IMR-90 (cell line): ENCODE data around the gene GTF3C1. TPM values are rescaled to one million over a fixed set of nuclear protein-coding genes. Genes with fewer than 3 reads are reported as not detected.

ENCODE experiments used
- ATAC-seq: fragments of 200-7000 bp; cut with Tn5 transposase; 2 replicates; pipeline ENCODE4 v1.9.1; 2020; ENCODE audit warnings: low read depth, mild to moderate bottlenecking, moderate library complexity
- BruUV-seq: library from RNA; stranded (reverse); fragments of 400-500 nt; replicated peaks from 2 replicates; lab custom pipeline; 2021; lab: Mats Ljungman, UMichigan
- CTCF ChIA-PET: fragments of 300-600 bp; formaldehyde crosslinking; extraction: SDS; loops from one replicate; lab custom pipeline; 2021; ENCODE audit warnings: antibody characterized with exemption; lab: Yijun Ruan, JAX
- POLR2A ChIA-PET: fragments of 300-600 bp; sonication (Branson Sonifier 250); formaldehyde crosslinking; loops from one replicate; lab custom pipeline; 2022; ENCODE audit warnings: antibody characterized with exemption; ENCODE audit not compliant: unreplicated experiment; lab: Charles Lee
- DNase-seq: peaks from one replicate; pipeline ENCODE4 v3.0.0; 2013
- H2AFZ ChIP-seq: replicated peaks from 2 replicates; pipeline ENCODE3; 2013; ENCODE audit warnings: low read length, mild to moderate bottlenecking; ENCODE audit not compliant: poor library complexity
- H2AK5ac ChIP-seq: 2 replicates; pipeline ENCODE4 v1.6.1; 2013; ENCODE audit warnings: low read depth, low read length, inconsistent platforms
- H2AK9ac ChIP-seq: replicated peaks from 2 replicates; pipeline ENCODE3; 2013; ENCODE audit warnings: mild to moderate bottlenecking, low read depth, low read length, moderate library complexity; ENCODE audit not compliant: poor library complexity
- H2BK120ac ChIP-seq: 2 replicates; pipeline ENCODE4 v1.6.1; 2013; ENCODE audit warnings: low read depth, low read length, inconsistent platforms
- H2BK15ac ChIP-seq: 3 replicates; pipeline ENCODE4 v1.6.1; 2013; ENCODE audit warnings: low read depth, low read length, inconsistent platforms
- H2BK20ac ChIP-seq: 2 replicates; pipeline ENCODE4 v1.6.1; 2013; ENCODE audit warnings: low read depth, mild to moderate bottlenecking, inconsistent platforms, low read length, moderate library complexity
- H2BK5ac ChIP-seq: 2 replicates; pipeline ENCODE4 v1.6.1; 2013; ENCODE audit warnings: mild to moderate bottlenecking, low read depth, low read length, inconsistent platforms; ENCODE audit not compliant: poor library complexity, severe bottlenecking
- H3K14ac ChIP-seq: replicated peaks from 2 replicates; pipeline ENCODE4 v1.6.1; 2013; ENCODE audit warnings: low read depth, low read length, inconsistent platforms
- H3K18ac ChIP-seq: 2 replicates; pipeline ENCODE4 v1.6.1; 2013; ENCODE audit warnings: low read depth, low read length, control low read depth
- H3K23ac ChIP-seq: 2 replicates; pipeline ENCODE4 v1.6.1; 2013; ENCODE audit warnings: low read depth, low read length, inconsistent platforms
- H3K27ac ChIP-seq: 2 replicates; pipeline ENCODE4 v1.5.1; 2013; ENCODE audit warnings: mild to moderate bottlenecking, control low read depth, low read length; ENCODE audit not compliant: insufficient read depth
- H3K27me3 ChIP-seq: 2 replicates; pipeline ENCODE4 v1.6.1; 2013; ENCODE audit warnings: low read length; ENCODE audit not compliant: control insufficient read depth, insufficient read depth
- H3K36me3 ChIP-seq: 2 replicates; pipeline ENCODE4 v1.6.1; 2013; ENCODE audit warnings: low read length, mixed read lengths; ENCODE audit not compliant: control insufficient read depth, insufficient read depth
- H3K4ac ChIP-seq: 2 replicates; pipeline ENCODE4 v1.6.1; 2013; ENCODE audit warnings: low read depth, low read length, inconsistent platforms
- H3K4me1 ChIP-seq: 2 replicates; pipeline ENCODE4 v1.6.1; 2013; ENCODE audit warnings: low read length, mixed read lengths; ENCODE audit not compliant: control insufficient read depth, insufficient read depth
- H3K4me2 ChIP-seq: 2 replicates; pipeline ENCODE4 v1.6.1; 2013; ENCODE audit warnings: low read depth, mild to moderate bottlenecking, control low read depth, low read length, moderate library complexity
- H3K4me3 ChIP-seq: 2 replicates; pipeline ENCODE4 v1.5.1; 2013; ENCODE audit warnings: low read depth, mild to moderate bottlenecking, control low read depth, low read length, moderate library complexity; ENCODE audit not compliant: insufficient read depth
- H3K56ac ChIP-seq: 2 replicates; pipeline ENCODE4 v1.6.1; 2013; ENCODE audit warnings: low read length, inconsistent platforms; ENCODE audit not compliant: insufficient read depth; ENCODE audit errors: extremely low read depth
- H3K79me1 ChIP-seq, 2 experiments: 2 replicates each; pipeline ENCODE4 v1.6.1; 2013; ENCODE audit warnings: low read length in 2 of 2, inconsistent platforms in 1 of 2, low read depth in 1 of 2
- H3K9ac ChIP-seq: 2 replicates; pipeline ENCODE4 v1.6.1; 2013; ENCODE audit warnings: low read depth, low read length, control low read depth
- H3K9me1 ChIP-seq: 2 replicates; pipeline ENCODE4 v1.6.1; 2013; ENCODE audit warnings: low read length, inconsistent platforms; ENCODE audit not compliant: insufficient read depth
- H3K9me3 ChIP-seq: 2 replicates; pipeline ENCODE4 v1.6.1; 2013; ENCODE audit warnings: low read length; ENCODE audit not compliant: control insufficient read depth, insufficient read depth
- H4K20me1 ChIP-seq: 2 replicates; pipeline ENCODE4 v1.6.1; 2013; ENCODE audit warnings: low read length, inconsistent platforms; ENCODE audit not compliant: insufficient read depth
- H4K5ac ChIP-seq: 2 replicates; pipeline ENCODE4 v1.6.1; 2013; ENCODE audit warnings: mild to moderate bottlenecking, low read depth, low read length, control low read depth
- H4K8ac ChIP-seq, 2 experiments: 2 replicates each; pipeline ENCODE4 v1.6.1; 2013; ENCODE audit warnings: low read depth in 2 of 2, low read length in 2 of 2, control low read depth in 1 of 2, inconsistent platforms in 1 of 2
- H4K91ac ChIP-seq: 2 replicates; pipeline ENCODE4 v1.6.1; 2013; ENCODE audit warnings: low read depth, low read length, inconsistent platforms; ENCODE audit not compliant: insufficient read depth
- BHLHE40 ChIP-seq: fragments of 150-350 bp; IDR thresholded peaks from 2 replicates; pipeline ENCODE4 v1.6.1; 2016; ENCODE audit warnings: mild to moderate bottlenecking, low read depth, low read length
- CEBPB ChIP-seq: IDR thresholded peaks from 2 replicates; pipeline ENCODE4 v1.6.1; 2012; ENCODE audit warnings: low read depth, low read length, improper control_type of control experiment
- CHD1 ChIP-seq: IDR thresholded peaks from 2 replicates; pipeline ENCODE4 v1.6.1; 2012; ENCODE audit warnings: low read depth, low read length, improper control_type of control experiment
- FOS ChIP-seq: fragments of 150-350 bp; IDR thresholded peaks from 2 replicates; pipeline ENCODE4 v1.6.1; 2016; ENCODE audit warnings: low read depth, low read length
- MAFK ChIP-seq: IDR thresholded peaks from 2 replicates; pipeline ENCODE4 v1.6.1; 2012; ENCODE audit warnings: low read depth, low read length, improper control_type of control experiment
- MAZ ChIP-seq: IDR thresholded peaks from 2 replicates; pipeline ENCODE4 v1.6.1; 2012; ENCODE audit warnings: low read depth, mild to moderate bottlenecking, low read length, improper control_type of control experiment, moderate library complexity, borderline replicate concordance
- MXI1 ChIP-seq: IDR thresholded peaks from 2 replicates; pipeline ENCODE4 v1.6.1; 2012; ENCODE audit warnings: low read depth, mild to moderate bottlenecking, low read length, moderate library complexity, borderline replicate concordance
- NFE2L2 ChIP-seq: fragments of 150-350 bp; IDR thresholded peaks from 2 replicates; pipeline ENCODE4 v1.6.1; 2016; ENCODE audit warnings: low read depth, mild to moderate bottlenecking, low read length
- POLR2A ChIP-seq: IDR thresholded peaks from 2 replicates; pipeline ENCODE4 v1.6.1; 2012; ENCODE audit warnings: mild to moderate bottlenecking, low read depth, low read length
- RAD21 ChIP-seq: IDR thresholded peaks from 2 replicates; pipeline ENCODE4 v1.6.1; 2012; ENCODE audit warnings: low read length, improper control_type of control experiment
- RCOR1 ChIP-seq: IDR thresholded peaks from 2 replicates; pipeline ENCODE4 v1.6.1; 2012; ENCODE audit warnings: mild to moderate bottlenecking, low read length, improper control_type of control experiment; ENCODE audit not compliant: insufficient replicate concordance
- RFX5 ChIP-seq: IDR thresholded peaks from 2 replicates; pipeline ENCODE4 v1.8.0; 2012; ENCODE audit warnings: low read depth, mild to moderate bottlenecking, low read length, moderate library complexity
- WGBS, 2 experiments: methylation state at CpG; one replicate each; pipeline versions ENCODE4 v1.1.5 to v1.1.7; 2013; ENCODE audit warnings: missing lambda C conversion rate in 2 of 2; ENCODE audit not compliant: insufficient read length in 1 of 2; ENCODE audit errors: extremely low coverage in 2 of 2; 5-methylcytosine and 5-hydroxymethylcytosine counted together
- dilution Hi-C: fragments of 300-500 bp; cut with HindIII; formaldehyde crosslinking; loops from one replicate; pipeline ENCODE4 v1.14.3; 2018; ENCODE audit warnings: low sequenced_read_pairs; ENCODE audit not compliant: unreplicated experiment
- in situ Hi-C: fragments of 300-500 bp; cut with MboI; formaldehyde crosslinking; loops from 3 replicates; pipeline ENCODE4 v1.14.3; 2019; ENCODE audit warnings: low sequenced_read_pairs, inconsistent platforms, mixed read lengths
- intact Hi-C: fragments of 100-400 bp; cut with micrococcal nuclease; formaldehyde crosslinking; loops from 2 replicates; pipeline ENCODE4 v1.10.0; 2022
- polyA plus RNA-seq, 3 experiments: library from polyadenylated mRNA; depleted of rRNA; stranded (reverse); fragments of >200 nt; gene quantifications; 2 replicates each; pipeline ENCODE4 v1.2.3, GENCODE V29; 2012; ENCODE audit warnings: low replicate concordance in 1 of 3
- total RNA-seq: library from RNA; depleted of rRNA; stranded (reverse); fragments of >200 nt; gene quantifications from 2 replicates; pipeline ENCODE4 v1.2.3, GENCODE V29; 2012
- TF ChIP-seq, protein P1 (sequence below): fragments of 150-350 bp; IDR thresholded peaks from 2 replicates; pipeline ENCODE4 v1.6.1; 2017; ENCODE audit warnings: mild to moderate bottlenecking, antibody characterized with exemption, low read length, low read depth
- TF ChIP-seq, protein P2 (sequence below): fragments of 150-350 bp; IDR thresholded peaks from 2 replicates; pipeline ENCODE4 v1.6.1; 2016; ENCODE audit warnings: low read depth, mild to moderate bottlenecking, low read length, moderate library complexity, borderline replicate concordance
- TF ChIP-seq, protein P3 (sequence below): conservative IDR thresholded peaks from 2 replicates; pipeline ENCODE4 v1.5.1; 2012; ENCODE audit warnings: mild to moderate bottlenecking, low read depth, low read length, improper control_type of control experiment

The GTF3C1 gene
- total and polyA plus RNA-seq, 2 of the 4 experiments (the other 2 are of a cell fraction) = 50.8 to 68.1 TPM

DNA sequence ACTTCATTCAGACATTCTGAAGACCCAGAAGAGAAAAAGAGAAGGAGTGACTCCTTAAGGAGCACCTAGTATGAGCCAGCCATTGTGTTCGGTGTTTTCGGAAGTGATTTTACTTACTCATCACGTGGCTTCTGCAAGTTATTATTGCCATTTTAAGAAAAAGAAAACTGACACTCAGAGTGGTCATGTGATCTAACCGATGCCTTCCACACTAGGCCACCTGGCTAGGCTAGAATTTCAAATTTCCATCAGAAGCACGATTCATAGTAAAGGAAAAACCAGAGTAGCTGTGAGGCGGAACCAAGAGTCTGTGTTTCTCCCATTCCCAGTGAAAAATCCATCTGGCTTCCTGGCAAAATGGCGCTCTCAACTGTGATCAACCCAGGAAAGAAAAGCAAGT, 32.0 kb downstream of the GTF3C1 start:
- Histone ChIP-seq H3K27me3 (no peaks in the 10 kb centered on the region), H2BK120ac (no peak overlapping the region), H3K79me1 (peaks cover 9 to 34% of the 10 kb centered on the region in 2 experiments; a peak in 3 of 4 replicates), H2BK5ac (no peak overlapping the region), H3K14ac (no peak overlapping the region), H3K56ac (no peak overlapping the region), H3K27ac (no peak overlapping the region), H2BK15ac (no peak overlapping the region), H3K9ac (no peak overlapping the region), H3K9me3 (no peaks in the 10 kb centered on the region), H3K4ac (no peak overlapping the region), H2AFZ (no peak overlapping the region), H3K4me2 (no peak overlapping the region), H3K4me1 (peaks cover 8% of the 10 kb centered on the region), H4K20me1 (peaks cover 22% of the 10 kb centered on the region), H3K9me1 (peaks cover 21% of the 10 kb centered on the region), H2AK9ac (no peak overlapping the region), H3K23ac (no peak overlapping the region), H4K8ac (no peak overlapping the region), H2AK5ac (no peak overlapping the region), H3K36me3 (peaks cover 46% of the 10 kb centered on the region), H4K91ac (no peak overlapping the region), H3K18ac (no peak overlapping the region), H4K5ac (no peak overlapping the region), H2BK20ac (no peak overlapping the region), H3K4me3 (no peak overlapping the region)
- CTCF ChIA-PET = no interaction called here
- in situ Hi-C loops (no loop called here), intact Hi-C loops (no loop called here), dilution Hi-C loops (no loop called here)
- DNase-seq (no peak), ATAC-seq (no peak)
- no peak for TF ChIP-seq MXI1
- TF ChIP-seq RFX5 = no peak
- TF ChIP-seq, protein P1, sequence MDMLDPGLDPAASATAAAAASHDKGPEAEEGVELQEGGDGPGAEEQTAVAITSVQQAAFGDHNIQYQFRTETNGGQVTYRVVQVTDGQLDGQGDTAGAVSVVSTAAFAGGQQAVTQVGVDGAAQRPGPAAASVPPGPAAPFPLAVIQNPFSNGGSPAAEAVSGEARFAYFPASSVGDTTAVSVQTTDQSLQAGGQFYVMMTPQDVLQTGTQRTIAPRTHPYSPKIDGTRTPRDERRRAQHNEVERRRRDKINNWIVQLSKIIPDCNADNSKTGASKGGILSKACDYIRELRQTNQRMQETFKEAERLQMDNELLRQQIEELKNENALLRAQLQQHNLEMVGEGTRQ = no peak
- TF ChIP-seq RCOR1 = no peak
- TF ChIP-seq, protein P2, sequence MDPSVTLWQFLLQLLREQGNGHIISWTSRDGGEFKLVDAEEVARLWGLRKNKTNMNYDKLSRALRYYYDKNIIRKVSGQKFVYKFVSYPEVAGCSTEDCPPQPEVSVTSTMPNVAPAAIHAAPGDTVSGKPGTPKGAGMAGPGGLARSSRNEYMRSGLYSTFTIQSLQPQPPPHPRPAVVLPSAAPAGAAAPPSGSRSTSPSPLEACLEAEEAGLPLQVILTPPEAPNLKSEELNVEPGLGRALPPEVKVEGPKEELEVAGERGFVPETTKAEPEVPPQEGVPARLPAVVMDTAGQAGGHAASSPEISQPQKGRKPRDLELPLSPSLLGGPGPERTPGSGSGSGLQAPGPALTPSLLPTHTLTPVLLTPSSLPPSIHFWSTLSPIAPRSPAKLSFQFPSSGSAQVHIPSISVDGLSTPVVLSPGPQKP = no peak
- TF ChIP-seq POLR2A = no peak
- no peak for TF ChIP-seq FOS
- no peak for TF ChIP-seq NFE2L2
- no peak for TF ChIP-seq CHD1
- no peak for TF ChIP-seq MAZ
- no peak for TF ChIP-seq MAFK
- TF ChIP-seq CEBPB = no peak
- TF ChIP-seq RAD21 = no peak
- TF ChIP-seq BHLHE40 = no peak
- TF ChIP-seq, protein P3, sequence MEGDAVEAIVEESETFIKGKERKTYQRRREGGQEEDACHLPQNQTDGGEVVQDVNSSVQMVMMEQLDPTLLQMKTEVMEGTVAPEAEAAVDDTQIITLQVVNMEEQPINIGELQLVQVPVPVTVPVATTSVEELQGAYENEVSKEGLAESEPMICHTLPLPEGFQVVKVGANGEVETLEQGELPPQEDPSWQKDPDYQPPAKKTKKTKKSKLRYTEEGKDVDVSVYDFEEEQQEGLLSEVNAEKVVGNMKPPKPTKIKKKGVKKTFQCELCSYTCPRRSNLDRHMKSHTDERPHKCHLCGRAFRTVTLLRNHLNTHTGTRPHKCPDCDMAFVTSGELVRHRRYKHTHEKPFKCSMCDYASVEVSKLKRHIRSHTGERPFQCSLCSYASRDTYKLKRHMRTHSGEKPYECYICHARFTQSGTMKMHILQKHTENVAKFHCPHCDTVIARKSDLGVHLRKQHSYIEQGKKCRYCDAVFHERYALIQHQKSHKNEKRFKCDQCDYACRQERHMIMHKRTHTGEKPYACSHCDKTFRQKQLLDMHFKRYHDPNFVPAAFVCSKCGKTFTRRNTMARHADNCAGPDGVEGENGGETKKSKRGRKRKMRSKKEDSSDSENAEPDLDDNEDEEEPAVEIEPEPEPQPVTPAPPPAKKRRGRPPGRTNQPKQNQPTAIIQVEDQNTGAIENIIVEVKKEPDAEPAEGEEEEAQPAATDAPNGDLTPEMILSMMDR = no peak
- 100% methylated on average over 3 of the region's 7 CpGs; no CpG with 5 or more reads in 1 of the 2 experiments for WGBS, 2 experiments
- POLR2A ChIA-PET = no interaction called here
- no TSS peak for BruUV-seq
